Stimulated activated naive CD4-positive, alpha-beta T cell (primary cell): ENCODE data around the gene SYTL3.
"Not testable (repeated sequence)": the region's sequence is repeated elsewhere in the genome, so short reads cannot be mapped to it uniquely, and the experiment has no call there.

Experiments
- DNase-seq, 6 experiments: peaks; one replicate each; lab custom pipeline; 2025; lab: John Stamatoyannopoulos, UW

Gene SYTL3, protein sequence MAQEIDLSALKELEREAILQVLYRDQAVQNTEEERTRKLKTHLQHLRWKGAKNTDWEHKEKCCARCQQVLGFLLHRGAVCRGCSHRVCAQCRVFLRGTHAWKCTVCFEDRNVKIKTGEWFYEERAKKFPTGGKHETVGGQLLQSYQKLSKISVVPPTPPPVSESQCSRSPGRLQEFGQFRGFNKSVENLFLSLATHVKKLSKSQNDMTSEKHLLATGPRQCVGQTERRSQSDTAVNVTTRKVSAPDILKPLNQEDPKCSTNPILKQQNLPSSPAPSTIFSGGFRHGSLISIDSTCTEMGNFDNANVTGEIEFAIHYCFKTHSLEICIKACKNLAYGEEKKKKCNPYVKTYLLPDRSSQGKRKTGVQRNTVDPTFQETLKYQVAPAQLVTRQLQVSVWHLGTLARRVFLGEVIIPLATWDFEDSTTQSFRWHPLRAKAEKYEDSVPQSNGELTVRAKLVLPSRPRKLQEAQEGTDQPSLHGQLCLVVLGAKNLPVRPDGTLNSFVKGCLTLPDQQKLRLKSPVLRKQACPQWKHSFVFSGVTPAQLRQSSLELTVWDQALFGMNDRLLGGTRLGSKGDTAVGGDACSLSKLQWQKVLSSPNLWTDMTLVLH

DNA sequence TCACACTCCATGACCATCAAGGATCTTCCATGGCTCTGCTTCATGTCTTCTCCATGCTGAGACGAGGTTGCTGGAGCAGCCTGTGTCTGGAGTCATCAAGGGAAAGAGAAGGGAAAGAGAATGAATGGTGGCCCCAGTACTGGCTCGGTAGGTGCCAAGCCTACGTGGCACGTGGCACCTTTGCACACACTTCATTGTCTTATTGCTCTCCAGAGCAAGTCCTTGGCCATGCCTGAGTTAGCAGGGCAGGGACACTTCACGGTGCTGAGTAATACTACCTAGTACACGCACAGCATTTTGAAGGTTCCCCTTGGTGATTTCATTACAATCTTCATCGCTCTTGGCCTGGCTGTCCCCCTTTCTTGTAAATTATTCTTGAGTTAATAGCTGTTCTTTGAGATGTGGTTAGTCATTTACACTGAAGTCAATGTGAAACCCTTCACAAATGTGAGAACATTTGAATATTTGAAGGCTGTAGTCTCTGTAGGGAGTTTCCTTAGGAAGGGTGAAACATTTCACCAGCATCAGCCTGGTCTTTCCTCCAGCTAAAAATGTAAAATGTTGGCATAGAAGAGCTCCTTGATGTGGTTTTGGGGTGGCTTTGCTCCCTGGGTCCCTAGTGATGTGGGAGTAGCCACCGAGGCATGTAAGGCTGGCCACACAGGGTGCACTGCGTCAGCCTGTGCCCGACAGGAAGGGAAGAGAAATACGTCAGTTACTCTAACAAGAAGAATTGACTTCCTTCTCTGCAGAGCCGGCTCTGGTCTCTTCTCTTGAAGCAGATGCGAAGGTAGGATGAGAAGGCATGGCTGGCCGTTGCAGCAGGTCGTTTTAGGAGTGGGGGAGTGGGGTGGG, at the start of gene SYTL3:
Gene SYTL3 (plus strand): TSS at position 766 of the 855 bp plus-strand sequence. CDS start 13,215 bp downstream, outside the sequence.
- DNase-seq = peak; percentile 73 to 93 (median 82)

DNA sequence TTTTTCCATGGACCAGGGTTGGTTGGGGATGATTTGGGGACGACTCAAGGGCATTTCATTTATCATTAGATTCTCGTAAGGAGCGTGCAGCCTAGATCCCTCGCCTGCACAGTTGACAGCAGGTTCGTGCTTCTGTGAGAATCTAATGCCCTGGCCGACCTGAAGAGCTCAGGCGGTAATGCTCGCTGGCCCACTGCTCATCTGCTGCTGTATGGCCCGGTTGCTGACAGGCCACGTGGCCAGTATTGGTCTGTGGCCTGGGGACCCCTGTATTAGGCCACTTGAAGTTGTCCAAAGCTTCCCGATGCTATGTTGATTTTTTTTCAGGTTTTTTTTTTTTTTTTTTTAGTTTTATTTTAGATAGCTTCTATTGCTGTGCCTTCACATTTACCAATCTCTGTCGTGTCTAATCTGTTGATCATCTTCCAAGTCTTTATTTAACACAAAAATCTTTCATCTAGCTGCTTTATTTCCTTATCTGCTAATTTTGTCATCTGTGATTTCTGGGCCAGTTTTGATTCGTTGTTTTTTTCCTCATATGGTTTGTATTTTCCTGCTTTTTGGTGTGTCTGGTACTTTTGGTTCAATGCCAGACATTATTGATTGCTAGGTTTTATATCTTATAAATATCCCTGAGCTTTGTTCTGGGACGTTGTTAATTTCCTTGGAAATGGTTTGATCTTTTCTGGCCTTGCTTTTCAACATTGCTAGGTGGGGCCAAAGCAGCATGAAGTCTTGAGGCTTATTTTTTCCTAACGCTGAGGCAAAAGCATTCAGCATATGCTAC, 46.4 kb upstream of the SYTL3 start:
- no peak for DNase-seq

DNA sequence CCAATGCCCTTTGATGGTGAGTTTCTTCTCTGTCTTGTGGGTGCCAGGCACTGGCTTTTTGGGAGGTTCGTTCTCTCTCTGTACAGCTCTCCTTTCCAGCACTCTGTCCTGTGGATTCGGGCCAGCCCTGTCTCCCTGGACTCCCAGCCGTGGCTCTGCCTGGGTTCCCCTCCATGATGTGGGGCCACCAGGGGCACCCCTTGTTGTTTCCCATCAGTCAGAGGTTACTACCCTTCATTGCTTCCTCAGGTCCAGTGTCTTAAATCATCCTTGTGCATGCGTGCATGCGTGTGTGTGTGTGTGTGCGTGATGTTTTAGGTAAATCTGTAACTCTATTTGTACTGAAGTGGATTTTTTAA, 45.8 kb upstream of the SYTL3 start:
- DNase-seq = no peak

DNA sequence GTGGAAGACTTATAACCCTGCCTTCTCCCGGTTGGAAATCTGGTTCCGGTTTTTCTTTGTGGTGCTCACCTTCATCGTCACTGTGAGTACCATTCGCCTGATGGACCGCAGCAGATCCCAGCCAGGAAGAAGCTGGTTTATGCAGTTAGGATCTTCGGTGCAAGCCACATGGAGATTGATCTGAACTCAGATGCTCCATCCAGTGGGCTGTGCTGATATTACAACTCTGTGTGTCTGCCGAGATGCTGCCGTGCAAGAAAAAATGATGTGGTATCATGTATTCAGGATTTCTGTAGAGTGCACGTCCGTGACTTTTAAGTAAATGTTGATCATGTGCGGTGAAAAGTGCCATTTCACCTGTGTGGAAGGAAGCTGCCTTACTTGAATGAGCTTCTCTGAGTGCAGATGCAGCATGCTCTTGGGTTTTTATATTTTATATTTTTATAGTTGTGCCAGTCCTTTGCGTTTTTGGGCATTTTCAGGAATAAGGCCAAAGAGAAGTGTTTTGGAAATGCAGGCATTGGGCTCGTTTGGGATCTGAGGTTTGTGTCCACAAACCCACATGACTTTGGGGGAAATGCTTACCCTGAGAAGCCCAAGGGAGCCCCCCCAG, 44.5 kb upstream of the SYTL3 start:
- peak; percentile 8 to 46 (median 12) for DNase-seq

DNA sequence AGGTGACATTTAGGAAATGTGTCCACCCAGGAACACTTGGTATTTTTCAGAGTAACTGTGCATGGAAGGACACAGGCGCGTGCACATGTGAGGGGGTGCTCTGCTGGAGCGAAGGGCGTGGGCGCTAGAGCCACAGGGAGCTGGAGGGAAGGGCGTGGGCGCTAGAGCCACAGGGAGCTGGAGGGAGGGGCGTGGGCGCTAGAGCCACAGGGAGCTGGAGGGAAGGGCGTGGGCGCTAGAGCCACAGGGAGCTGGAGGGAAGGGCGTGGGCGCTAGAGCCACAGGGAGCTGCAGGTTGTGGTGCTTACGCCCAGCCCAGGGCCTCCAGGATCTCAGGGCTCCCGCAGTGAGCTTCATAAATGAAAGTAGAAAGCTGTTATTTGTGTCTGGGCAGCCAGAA, 43.8 kb upstream of the SYTL3 start:
- not testable (repeated sequence) for DNase-seq

DNA sequence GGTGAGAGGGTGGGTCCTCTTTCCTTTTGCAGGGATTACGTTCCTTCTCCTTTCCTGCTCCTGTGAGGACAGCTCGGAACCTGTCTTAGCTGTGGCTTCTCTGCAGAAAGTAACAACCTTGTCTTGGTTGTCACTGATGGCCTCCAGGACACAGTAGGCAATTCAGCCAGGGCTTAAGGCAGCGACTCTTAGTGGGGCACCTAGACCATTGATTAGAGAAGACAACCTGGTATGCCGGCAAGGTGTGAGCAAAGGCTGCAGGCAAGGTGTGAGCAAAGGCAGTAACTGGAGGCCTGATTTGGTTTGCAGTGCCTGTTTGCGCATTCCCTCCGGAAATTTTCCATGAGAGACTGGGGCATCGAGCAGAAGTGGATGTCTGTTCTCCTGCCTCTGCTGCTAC, 42.9 kb upstream of the SYTL3 start:
- DNase-seq = no peak

DNA sequence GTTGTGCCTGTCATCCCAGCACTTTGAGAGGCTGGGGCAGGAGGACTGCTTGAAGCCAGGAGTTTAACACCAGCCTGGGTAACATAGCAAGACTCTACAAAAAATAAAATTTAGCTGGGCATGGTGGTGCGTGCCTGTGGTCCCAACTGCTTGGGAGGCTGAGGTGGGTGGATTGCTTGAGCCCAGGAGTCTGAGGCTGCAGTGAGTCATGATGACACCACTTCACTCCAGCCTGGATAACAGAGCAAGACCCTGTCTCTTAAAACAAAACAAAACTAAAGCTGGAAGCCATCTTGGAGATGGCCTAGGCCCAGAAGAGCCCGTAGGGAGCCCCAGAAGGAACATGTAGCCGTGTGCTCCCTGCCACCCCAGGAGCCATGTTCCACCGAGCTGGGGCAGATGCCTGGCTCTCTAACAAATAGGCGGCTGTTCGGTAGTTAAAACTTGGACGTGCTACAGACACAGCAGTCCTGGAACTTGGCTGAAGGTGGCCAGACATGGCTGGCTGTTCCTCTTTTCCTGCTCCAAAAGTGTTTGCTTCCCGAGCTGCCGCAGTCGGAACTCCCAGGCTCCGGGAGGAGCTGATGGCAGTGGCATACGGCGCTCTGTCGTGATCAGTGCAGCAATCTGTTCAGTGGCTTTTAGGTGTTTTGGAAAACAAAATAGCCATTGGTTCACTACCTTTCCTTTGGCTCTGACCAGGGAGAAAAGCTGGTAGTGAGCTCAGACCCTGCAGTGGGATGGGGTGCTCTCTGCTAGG, 42.3 kb upstream of the SYTL3 start:
- DNase-seq = no peak

DNA sequence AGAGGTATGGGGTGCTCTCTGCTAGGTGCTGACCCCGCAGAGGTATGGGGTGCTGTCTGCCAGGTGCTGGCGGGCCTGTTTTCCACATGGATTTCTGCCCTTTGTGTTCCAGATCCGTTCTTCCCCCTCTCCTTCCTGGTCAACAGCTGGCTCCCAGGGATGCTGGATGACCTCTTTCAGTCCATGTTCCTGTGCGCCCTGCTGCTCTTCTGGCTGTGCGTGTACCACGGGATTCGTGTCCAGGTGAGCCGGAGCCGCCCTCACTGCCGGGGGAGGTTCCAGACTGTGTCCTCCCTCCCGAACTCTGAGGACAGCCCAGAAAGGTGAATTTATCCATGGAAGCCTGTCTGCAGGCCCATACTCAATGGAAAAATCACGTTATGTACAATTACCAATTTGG, 41.6 kb upstream of the SYTL3 start:
- DNase-seq = no peak

DNA sequence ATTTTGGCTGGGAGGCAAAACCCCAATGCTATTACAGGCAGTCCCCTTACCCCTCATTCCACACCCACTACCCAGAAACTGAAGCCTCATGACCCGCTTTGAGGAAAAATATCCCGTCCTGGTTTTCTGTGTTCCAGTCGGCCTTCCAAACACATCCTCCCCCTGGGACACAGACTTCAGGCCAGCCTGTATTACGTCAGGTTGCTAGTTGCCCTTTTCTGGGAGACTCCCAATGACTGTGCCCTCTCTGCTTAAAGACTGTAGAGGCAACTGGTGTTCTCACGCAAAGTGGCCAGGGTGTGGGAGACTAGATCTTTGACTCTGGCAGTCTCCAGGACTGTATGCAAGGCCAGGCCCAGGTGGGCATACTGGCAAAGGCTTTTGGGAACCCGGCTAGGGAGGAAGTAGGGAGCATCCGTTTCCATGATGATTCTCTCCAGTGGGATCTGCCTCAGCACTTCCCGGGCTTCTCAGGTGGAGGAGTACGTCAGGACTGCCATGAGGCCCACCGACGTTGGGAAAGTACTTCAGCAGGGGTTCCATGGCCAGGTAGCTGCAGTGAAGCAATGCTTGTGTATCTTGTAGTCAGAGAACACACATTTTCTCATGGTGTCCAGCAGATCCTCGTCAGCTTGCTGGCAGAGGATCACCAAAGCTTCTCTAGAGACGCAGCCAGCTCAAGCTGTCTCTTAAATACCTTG, 40.2 kb upstream of the SYTL3 start:
- DNase-seq = no peak

DNA sequence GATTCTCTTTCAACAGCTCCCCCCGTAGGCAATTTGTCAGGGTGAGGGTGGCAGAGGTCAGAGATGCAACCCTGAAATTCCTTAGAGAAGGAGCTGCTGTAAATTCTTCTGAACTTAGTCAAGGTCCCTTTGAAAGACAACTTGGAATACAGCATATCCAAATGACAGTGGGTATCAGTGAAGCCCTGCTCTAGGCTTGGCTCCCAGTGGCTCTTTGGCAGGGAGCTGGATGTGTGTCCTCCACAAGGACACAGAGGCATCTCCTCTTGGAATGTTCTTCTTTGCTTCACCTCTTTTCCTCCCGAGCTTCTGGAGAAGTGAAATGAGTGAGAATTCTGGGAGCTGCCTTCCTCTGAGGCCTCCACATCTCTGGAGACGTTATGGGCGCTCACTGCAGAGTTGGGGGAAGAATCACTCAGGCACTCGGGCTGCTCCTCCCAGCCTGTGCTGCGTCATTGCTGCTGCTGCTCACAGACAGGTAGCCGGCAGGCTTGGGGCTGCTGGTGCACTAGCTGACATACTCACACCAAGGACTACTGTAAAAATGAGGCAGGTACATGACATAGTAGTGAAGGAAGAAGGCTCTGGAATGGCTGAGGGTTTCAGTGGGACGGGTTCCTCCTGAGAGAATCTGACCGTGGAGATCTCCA, 39.4 kb upstream of the SYTL3 start:
- no peak for DNase-seq

DNA sequence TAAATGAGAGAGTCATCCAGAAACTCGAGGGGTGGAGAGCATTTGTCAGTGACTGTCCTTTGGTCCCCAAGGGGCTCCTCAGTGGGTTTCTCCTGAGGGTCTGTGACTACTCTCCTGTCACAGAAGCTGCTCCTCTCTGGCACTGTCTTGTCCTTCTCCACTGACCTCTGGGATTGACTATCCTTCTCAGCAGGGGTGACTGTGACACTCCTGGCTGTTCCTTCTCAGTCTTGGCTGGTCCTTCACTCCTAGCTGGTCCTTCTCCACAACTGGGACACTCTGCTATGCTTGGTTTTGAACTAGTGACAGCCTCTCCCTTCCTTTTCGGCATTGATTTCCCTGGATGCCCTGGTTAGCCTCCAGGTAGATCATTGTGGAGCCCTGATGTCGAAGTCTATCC, 38.8 kb upstream of the SYTL3 start:
- no peak for DNase-seq

DNA sequence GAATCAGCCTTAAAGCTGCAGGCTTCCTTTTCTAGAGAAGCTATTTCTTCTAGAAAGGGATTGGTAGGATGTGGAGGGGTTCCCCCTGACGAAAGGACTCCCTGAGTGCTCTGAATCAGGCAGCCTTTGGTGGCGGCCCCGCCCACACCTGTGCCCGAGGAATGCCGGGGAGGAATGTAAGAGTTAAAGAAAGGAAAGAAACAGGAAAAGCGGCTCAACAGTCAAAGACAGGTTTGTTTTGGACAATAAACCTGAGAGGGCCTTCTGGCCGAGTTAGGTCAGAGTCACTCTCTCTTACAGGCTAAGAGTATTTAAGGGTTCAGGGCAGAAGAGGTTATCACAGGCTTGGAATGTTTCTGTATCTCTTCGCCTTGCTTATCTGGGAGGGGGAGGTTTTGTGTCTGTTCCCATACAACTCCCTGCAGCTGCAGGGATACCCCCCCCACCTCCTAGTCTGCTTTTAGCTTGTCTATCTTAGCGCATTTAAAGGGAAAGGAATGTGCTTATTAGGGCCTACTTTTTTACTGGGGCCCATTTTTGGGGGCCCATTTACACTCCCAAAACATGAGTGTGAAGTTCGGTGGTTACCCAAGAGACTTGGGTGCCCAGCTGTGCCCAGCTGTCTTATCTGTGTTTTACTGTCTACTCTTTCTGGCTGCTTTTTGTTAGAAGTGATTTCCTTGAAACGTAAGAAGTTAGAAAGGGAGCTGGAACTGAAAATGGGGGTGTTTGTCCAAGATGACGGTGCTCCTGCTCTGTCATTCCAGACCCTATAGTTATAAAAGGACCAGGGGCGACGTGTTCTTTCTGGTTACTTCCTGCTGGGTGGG, 38.1 kb upstream of the SYTL3 start:
- DNase-seq = no peak

DNA sequence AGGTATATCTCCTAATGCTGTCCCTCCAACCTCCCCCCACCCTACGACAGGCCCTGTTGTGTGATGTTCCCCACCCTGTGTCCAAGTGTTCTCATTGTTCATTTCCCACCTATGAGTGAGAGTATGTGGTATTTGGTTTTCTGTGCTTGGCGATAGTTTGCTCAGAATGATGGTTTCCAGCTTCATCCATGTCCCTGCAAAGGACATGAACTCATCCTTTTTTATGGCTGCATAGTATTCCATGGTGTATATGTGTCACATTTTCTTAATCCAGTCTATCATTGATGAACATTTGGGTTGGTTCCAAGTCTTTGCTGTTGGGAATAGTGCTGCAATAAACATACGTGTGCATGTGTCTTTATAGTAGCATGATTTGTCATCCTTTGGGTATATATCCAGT, 35.2 kb upstream of the SYTL3 start:
- not testable (repeated sequence) for DNase-seq

DNA sequence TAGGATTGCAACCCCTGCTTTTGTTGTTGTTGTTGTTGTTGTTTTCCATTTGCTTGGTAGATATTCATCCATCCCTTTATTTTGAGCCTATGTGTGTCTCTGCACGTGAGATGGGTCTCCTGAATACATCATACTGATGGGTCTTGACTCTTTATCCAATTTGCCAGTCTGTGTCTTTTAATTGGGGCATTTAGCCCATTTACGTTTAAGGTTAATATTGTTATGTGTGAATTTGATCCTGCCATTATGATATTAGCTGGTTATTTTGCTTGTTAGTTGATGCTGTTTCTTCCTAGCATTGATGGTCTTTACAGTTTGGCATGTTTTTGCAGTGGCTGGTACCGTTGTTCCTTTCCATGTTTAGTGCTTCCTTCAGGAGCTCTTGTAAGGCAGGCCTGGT, 31.6 kb upstream of the SYTL3 start:
- DNase-seq = not testable (repeated sequence)

DNA sequence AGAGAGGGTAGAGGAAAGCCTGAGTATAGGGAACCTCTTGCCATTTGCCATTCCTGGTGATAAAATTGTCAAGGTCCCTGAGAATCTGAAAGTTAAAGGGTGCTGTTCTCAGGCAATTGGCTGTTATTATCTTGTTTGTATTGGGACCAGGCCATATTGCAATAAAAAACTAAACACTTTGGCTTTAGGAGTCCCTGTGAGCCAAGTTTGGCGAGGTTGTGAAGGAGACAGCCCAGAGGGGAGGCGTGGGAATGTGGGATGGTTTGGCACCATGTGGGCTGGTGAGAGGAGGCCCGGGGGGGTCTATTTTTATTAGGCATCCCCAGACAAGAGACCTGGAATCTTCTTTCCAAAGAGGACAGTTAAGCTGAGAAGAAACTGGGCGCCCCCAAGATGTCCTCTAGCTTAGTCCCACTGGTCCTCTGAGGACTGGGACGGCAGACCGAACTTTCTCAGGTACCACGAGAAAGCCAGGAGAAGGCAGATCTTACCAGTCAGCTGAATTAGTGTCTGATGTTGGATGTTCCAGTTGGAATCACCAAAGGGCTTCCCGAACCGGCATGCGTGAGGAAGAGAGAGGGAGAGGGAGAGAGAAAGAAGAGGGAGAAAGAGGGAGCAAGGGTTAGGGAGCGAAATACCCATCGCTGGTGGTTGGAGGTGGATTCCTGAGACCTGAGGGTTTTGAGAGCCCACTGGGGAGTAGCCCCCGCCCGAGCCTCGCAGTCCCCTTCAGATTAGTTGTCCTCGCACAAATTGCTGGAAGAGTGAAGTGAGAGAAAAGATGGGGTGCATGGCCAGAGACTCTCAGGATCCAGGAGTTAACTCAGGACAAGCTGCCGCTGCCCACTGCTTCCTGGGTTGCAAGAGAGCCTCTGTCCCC, 29.7 kb upstream of the SYTL3 start:
- no peak for DNase-seq

DNA sequence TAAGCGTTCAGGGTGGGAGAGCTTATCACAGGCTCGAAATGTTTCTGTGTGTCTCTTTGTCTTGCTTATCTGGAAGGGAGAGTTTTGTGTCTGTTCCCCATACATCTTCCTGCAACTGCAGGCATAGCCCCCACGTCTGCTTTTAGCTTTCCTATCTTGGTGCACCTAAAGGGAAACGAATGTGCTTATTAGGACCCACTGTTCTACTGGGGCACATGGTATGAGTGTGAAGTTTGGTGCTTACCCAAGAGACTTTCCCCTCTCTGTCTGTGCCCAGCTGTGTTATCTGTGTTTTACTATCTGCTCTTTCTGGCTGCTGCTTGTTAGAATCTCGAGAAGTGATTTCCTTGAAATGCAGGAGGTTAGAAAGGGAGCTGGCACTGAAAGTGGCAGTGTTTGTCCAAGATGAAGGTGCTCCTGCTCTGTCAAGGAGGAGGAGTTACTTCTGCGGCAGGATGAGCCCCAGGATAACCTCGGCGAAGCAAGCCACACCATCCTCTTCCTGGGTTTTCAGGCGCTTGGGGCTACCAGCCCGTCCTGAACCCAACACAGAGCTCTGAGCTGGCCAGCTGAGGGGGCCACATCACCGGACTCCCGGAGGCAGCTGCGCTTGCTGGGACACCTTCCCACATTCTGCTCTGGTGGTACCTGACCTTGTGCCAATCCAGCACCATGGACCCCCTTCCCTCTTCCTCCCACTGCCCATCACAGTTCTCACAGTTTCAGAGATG, 28.7 kb upstream of the SYTL3 start:
- no peak for DNase-seq
